OCI-LY7 (cell line): ENCODE data around the gene PCBD2. TPM values are rescaled to one million over a fixed set of nuclear protein-coding genes. Genes with fewer than 3 reads are reported as not detected.
A peak's percentile ranks its signal among the peaks of the same experiment; 100 is the strongest.

Experiments used
- BruUV-seq: library from RNA; stranded (reverse); fragments of 400-500 nt; replicated peaks from 2 replicates; lab custom pipeline; 2021; lab: Mats Ljungman, UMichigan
- CTCF ChIA-PET: fragments of 300-600 bp; sonication (Branson Sonifier 250); formaldehyde crosslinking; loops from one replicate; lab custom pipeline; 2022; ENCODE audit warnings: antibody characterized with exemption; ENCODE audit not compliant: unreplicated experiment; lab: Charles Lee
- POLR2A ChIA-PET: fragments of 300-600 bp; sonication (Branson Sonifier 250); formaldehyde crosslinking; loops from one replicate; lab custom pipeline; 2022; ENCODE audit warnings: antibody characterized with exemption; lab: Charles Lee
- DNase-seq: peaks from one replicate; pipeline ENCODE4 v3.0.0-alpha.2; 2015; ENCODE audit warnings: low spot score
- H2AFZ ChIP-seq: fragments of 200-600 bp; sonication (generic), shearing (Covaris generic); 2 replicates; pipeline ENCODE4 v1.6.1; 2014; ENCODE audit warnings: mild to moderate bottlenecking, antibody characterized with exemption, low read length, moderate library complexity
- H3K27ac ChIP-seq: fragments of 200-600 bp; sonication (generic); 2 replicates; pipeline ENCODE4 v1.5.1; 2014; ENCODE audit warnings: mixed run types, low read depth, mild to moderate bottlenecking, moderate library complexity, low read length, inconsistent platforms; ENCODE audit not compliant: poor library complexity, severe bottlenecking
- H3K36me3 ChIP-seq: fragments of 200-600 bp; sonication (generic); 2 replicates; pipeline ENCODE4 v1.6.1; 2014; ENCODE audit warnings: mild to moderate bottlenecking, antibody characterized with exemption, low read length, moderate library complexity, mixed read lengths; ENCODE audit not compliant: insufficient read depth
- H3K4me1 ChIP-seq: fragments of 200-600 bp; sonication (generic); 2 replicates; pipeline ENCODE4 v1.5.1; 2014; ENCODE audit warnings: mild to moderate bottlenecking, low read length; ENCODE audit not compliant: insufficient read depth, poor library complexity, severe bottlenecking
- H3K4me2 ChIP-seq: fragments of 200-600 bp; sonication (generic); 2 replicates; pipeline ENCODE4 v1.6.1; 2014; ENCODE audit warnings: mild to moderate bottlenecking, low read length
- H3K4me3 ChIP-seq: fragments of 200-600 bp; sonication (generic); 2 replicates; pipeline ENCODE4 v1.5.1; 2014; ENCODE audit warnings: mild to moderate bottlenecking, low read depth, low read length; ENCODE audit not compliant: poor library complexity, severe bottlenecking
- H3K79me2 ChIP-seq: fragments of 200-600 bp; sonication (generic); 2 replicates; pipeline ENCODE4 v1.6.1; 2016; ENCODE audit warnings: low read depth, mild to moderate bottlenecking, low read length, moderate library complexity, mixed read lengths; ENCODE audit not compliant: insufficient read depth
- H3K9me2 ChIP-seq: fragments of 200-600 bp; sonication (generic); 2 replicates; pipeline ENCODE4 v1.6.1; 2016; ENCODE audit warnings: mild to moderate bottlenecking, low read length, mixed read lengths; ENCODE audit not compliant: insufficient read depth
- H3K9me3 ChIP-seq: fragments of 200-600 bp; sonication (generic); 2 replicates; pipeline ENCODE4 v1.6.1; 2014; ENCODE audit warnings: mild to moderate bottlenecking, mixed run types, low read length, mixed read lengths
- H4K20me1 ChIP-seq: fragments of 200-600 bp; sonication (generic); 2 replicates; pipeline ENCODE4 v1.6.1; 2014; ENCODE audit warnings: mild to moderate bottlenecking, antibody characterized with exemption, low read length, moderate library complexity, mixed read lengths; ENCODE audit not compliant: insufficient read depth
- EZH2phosphoT487 ChIP-seq: fragments of 200-600 bp; sonication (generic); IDR thresholded peaks from 2 replicates; pipeline ENCODE4 v1.6.1; 2018; ENCODE audit warnings: low read depth, borderline replicate concordance, mild to moderate bottlenecking, mixed run types, antibody characterized with exemption, low read length, moderate library complexity, mixed read lengths
- intact Hi-C: fragments of 100-400 bp; cut with micrococcal nuclease; formaldehyde crosslinking; loops from one replicate; pipeline ENCODE4 v1.10.0; 2022; ENCODE audit not compliant: unreplicated experiment
- total RNA-seq, 2 experiments: library from RNA; depleted of rRNA in 1 of 2; stranded (reverse); fragments of >200 nt in 1 of 2; shearing (Covaris generic) in 1 of 2; gene quantifications; 2 replicates each; pipeline ENCODE4 v1.2.3, GENCODE V29; 2014 to 2022
- TF ChIP-seq, protein P1 (sequence below): fragments of 200-600 bp; sonication (generic); conservative IDR thresholded peaks from 2 replicates; pipeline ENCODE4 v1.5.1; 2014; ENCODE audit warnings: mild to moderate bottlenecking, antibody characterized with exemption, low read length, moderate library complexity, mixed read lengths

Gene PCBD2
- total RNA-seq, 2 experiments from 2014 or later: 12.2 to 34.3 TPM

GRCh38 chr5:134864707-134865106 lies 40.2 kb upstream of the PCBD2 start:
- no peaks in the 10 kb centered on the region for H3K9me3 ChIP-seq
- H3K4me1 ChIP-seq: no peaks in the 10 kb centered on the region
- H3K4me3 ChIP-seq: no peak overlapping the region
- H2AFZ ChIP-seq: no peak overlapping the region
- CTCF ChIA-PET: no interaction called here
- H3K79me2 ChIP-seq: no peaks in the 10 kb centered on the region
- intact Hi-C loops: no loop called here
- POLR2A ChIA-PET: interaction anchor here (0.6 to 1.4 kb wide), 2 partner anchors 11 to 88 kb away, joined by 3 to 4 read pairs; no protein-coding TSS in a partner anchor
- no peak overlapping the region for H3K27ac ChIP-seq
- no TSS peak for BruUV-seq
- H3K36me3 ChIP-seq: peaks cover 13% of the 10 kb centered on the region
- no peaks in the 10 kb centered on the region for H3K9me2 ChIP-seq
- DNase-seq: no peak
- H4K20me1 ChIP-seq: no peaks in the 10 kb centered on the region
- no peak overlapping the region for H3K4me2 ChIP-seq
- no peak for TF ChIP-seq EZH2phosphoT487
- TF ChIP-seq, protein P1, sequence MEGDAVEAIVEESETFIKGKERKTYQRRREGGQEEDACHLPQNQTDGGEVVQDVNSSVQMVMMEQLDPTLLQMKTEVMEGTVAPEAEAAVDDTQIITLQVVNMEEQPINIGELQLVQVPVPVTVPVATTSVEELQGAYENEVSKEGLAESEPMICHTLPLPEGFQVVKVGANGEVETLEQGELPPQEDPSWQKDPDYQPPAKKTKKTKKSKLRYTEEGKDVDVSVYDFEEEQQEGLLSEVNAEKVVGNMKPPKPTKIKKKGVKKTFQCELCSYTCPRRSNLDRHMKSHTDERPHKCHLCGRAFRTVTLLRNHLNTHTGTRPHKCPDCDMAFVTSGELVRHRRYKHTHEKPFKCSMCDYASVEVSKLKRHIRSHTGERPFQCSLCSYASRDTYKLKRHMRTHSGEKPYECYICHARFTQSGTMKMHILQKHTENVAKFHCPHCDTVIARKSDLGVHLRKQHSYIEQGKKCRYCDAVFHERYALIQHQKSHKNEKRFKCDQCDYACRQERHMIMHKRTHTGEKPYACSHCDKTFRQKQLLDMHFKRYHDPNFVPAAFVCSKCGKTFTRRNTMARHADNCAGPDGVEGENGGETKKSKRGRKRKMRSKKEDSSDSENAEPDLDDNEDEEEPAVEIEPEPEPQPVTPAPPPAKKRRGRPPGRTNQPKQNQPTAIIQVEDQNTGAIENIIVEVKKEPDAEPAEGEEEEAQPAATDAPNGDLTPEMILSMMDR: no peak

GRCh38 chr5:134873494-134873893 lies 31.4 kb upstream of the PCBD2 start:
- Histone ChIP-seq H3K4me2 (peak overlapping the region; percentile 85), H3K4me1 (peaks cover 38% of the 10 kb centered on the region), H3K27ac (peak overlapping the region; percentile 54), H3K4me3 (peak overlapping the region; percentile 78), H3K36me3 (no peaks in the 10 kb centered on the region), H2AFZ (peak overlapping the region; percentile 99), H3K9me3 (no peaks in the 10 kb centered on the region), H4K20me1 (no peaks in the 10 kb centered on the region), H3K9me2 (no peaks in the 10 kb centered on the region), H3K79me2 (peaks cover 16% of the 10 kb centered on the region; the same call in 1 of the 2 replicates)
- POLR2A ChIA-PET: interaction anchor here (0.5 to 2.1 kb wide), 8 partner anchors 10 to 262 kb away, joined by 3 to 10 read pairs (median 3); partner anchors contain the start of gene PCBD2
- TF ChIP-seq EZH2phosphoT487: no peak
- TF ChIP-seq, protein P1: no peak
- peak; percentile 59 for DNase-seq
- CTCF ChIA-PET: interaction anchor here (0.7 kb wide), 1 partner anchor 31 kb away, joined by 3 read pairs; the partner anchor contains the start of gene PCBD2
- intact Hi-C loops: loop anchor here (1.0 kb wide), 2 partner anchors 31 to 135 kb away; partner anchors contain the start of gene CAMLG
- TSS peak; percentile 92 for BruUV-seq
